Adrenal gland (tissue), 5 donors: ENCODE results near the gene FBL.
"Not testable (repeated sequence)": the region's sequence is repeated elsewhere in the genome, so short reads cannot be mapped to it uniquely, and the experiment has no call there.

Source experiments
- POLR2A ChIP-seq, 2 donors: fragments of 450-650 bp; IDR thresholded peaks; one replicate each; pipeline ENCODE4 v1.6.1; 2017; ENCODE audit warnings: antibody characterized with exemption in 2 of 2, mild to moderate bottlenecking in 2 of 2, moderate library complexity in 1 of 2
- TF ChIP-seq, protein P1 (sequence below), 6 experiments: fragments of 450-650 bp in 4 of 6; fragments of 200-600 bp in 2 of 6; sonication (generic) in 1 of 6; IDR thresholded peaks; 1 replicate in 5 of 6; 2 replicates in 1 of 6; pipeline versions ENCODE4 v1.5.1 to v1.8.0; 2016 to 2021; ENCODE audit warnings: antibody characterized with exemption in 6 of 6, mild to moderate bottlenecking in 2 of 6, moderate library complexity in 1 of 6
- donor health status: DM: no; HTN: no; CAD: no.

- TF ChIP-seq, protein P1, sequence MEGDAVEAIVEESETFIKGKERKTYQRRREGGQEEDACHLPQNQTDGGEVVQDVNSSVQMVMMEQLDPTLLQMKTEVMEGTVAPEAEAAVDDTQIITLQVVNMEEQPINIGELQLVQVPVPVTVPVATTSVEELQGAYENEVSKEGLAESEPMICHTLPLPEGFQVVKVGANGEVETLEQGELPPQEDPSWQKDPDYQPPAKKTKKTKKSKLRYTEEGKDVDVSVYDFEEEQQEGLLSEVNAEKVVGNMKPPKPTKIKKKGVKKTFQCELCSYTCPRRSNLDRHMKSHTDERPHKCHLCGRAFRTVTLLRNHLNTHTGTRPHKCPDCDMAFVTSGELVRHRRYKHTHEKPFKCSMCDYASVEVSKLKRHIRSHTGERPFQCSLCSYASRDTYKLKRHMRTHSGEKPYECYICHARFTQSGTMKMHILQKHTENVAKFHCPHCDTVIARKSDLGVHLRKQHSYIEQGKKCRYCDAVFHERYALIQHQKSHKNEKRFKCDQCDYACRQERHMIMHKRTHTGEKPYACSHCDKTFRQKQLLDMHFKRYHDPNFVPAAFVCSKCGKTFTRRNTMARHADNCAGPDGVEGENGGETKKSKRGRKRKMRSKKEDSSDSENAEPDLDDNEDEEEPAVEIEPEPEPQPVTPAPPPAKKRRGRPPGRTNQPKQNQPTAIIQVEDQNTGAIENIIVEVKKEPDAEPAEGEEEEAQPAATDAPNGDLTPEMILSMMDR (IDR thresholded peaks at IDR 0.05): not testable (repeated sequence)
- TF ChIP-seq POLR2A (IDR thresholded peaks at IDR 0.05): not testable (repeated sequence)
These were observed 31.8 kb upstream of the FBL start for GRCh38 chr19:39877982-39878381.
